Measurements from ENCODE around the gene KBTBD2. TPM values are rescaled to one million over a fixed set of nuclear protein-coding genes. Genes with fewer than 3 reads are reported as not detected.
"Not testable (repeated sequence)": the region's sequence is repeated elsewhere in the genome, so short reads cannot be mapped to it uniquely, and the experiment has no call there.

KBTBD2 gene
- total RNA-seq, 1 donor from 2014 or later = 23.9 TPM

DNA sequence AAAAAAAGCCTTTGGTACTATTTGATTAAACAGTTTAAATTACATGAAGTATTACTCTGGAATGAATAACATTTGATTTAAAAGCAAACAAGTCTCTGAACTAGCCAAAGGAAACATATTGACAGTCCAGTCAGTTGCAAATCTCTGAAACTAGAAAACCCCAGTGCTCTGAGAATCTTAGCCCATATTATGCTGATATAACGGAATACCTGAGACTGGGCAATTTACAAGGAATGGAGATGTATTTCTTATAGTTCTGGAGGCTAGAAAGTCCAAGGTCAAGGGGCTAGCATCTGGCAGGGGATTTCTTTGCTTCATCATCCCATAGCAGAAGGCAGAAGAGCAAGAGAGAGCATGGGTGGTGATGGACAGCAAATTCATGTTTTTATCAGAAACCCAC is 44.0 kb upstream of the KBTBD2 start:
- TF ChIP-seq, protein P1, sequence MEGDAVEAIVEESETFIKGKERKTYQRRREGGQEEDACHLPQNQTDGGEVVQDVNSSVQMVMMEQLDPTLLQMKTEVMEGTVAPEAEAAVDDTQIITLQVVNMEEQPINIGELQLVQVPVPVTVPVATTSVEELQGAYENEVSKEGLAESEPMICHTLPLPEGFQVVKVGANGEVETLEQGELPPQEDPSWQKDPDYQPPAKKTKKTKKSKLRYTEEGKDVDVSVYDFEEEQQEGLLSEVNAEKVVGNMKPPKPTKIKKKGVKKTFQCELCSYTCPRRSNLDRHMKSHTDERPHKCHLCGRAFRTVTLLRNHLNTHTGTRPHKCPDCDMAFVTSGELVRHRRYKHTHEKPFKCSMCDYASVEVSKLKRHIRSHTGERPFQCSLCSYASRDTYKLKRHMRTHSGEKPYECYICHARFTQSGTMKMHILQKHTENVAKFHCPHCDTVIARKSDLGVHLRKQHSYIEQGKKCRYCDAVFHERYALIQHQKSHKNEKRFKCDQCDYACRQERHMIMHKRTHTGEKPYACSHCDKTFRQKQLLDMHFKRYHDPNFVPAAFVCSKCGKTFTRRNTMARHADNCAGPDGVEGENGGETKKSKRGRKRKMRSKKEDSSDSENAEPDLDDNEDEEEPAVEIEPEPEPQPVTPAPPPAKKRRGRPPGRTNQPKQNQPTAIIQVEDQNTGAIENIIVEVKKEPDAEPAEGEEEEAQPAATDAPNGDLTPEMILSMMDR (IDR thresholded peaks at IDR 0.05) = no peak
- H3K4me1 Mint-ChIP-seq (ENCODE audit: low read depth) = peaks cover 33% of the 10 kb centered on the region
- no peak overlapping the region for H3K4me3 Mint-ChIP-seq (ENCODE audit: unreplicated experiment)
- no peak for DNase-seq (ENCODE audit: low spot score)
- H3K27me3 Mint-ChIP-seq (ENCODE audit: low read depth) = no peaks in the 10 kb centered on the region
- peaks cover 16% of the 10 kb centered on the region for H3K36me3 Mint-ChIP-seq (ENCODE audit: low read depth)
- H3K9me3 Mint-ChIP-seq (ENCODE audit: low read depth) = no peaks in the 10 kb centered on the region
- H3K27ac Mint-ChIP-seq (ENCODE audit: unreplicated experiment) = peak overlapping the region; percentile 63

DNA sequence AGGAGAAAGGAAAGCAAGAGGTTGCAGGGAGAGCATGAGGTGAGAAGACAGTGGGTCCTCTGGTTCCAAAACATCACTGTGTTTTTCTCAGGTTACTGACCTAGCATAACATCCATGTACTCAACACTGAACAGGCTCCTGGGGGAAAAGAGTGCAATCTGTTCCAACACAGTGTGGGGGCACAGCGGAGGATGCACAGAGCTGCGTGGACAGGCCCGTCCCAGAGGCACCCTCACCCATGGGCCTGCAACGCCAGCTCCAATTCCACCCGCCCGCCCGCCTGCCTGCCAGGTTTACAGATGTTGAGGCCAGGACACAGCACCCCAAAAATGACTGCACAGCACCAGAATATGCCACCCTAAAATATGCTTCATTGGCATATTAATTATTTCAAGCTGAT is 38.8 kb upstream of the KBTBD2 start:
- Mint-ChIP-seq H3K27ac (ENCODE audit: unreplicated experiment) (no peak overlapping the region), H3K27me3 (ENCODE audit: low read depth) (no peaks in the 10 kb centered on the region), H3K4me1 (ENCODE audit: low read depth) (peaks cover 2% of the 10 kb centered on the region), H3K36me3 (ENCODE audit: low read depth) (peaks cover 26% of the 10 kb centered on the region), H3K4me3 (ENCODE audit: unreplicated experiment) (no peak overlapping the region), H3K9me3 (ENCODE audit: low read depth) (no peaks in the 10 kb centered on the region)
- DNase-seq (ENCODE audit: low spot score) = no peak
- TF ChIP-seq, protein P1 (IDR thresholded peaks at IDR 0.05) = no peak

DNA sequence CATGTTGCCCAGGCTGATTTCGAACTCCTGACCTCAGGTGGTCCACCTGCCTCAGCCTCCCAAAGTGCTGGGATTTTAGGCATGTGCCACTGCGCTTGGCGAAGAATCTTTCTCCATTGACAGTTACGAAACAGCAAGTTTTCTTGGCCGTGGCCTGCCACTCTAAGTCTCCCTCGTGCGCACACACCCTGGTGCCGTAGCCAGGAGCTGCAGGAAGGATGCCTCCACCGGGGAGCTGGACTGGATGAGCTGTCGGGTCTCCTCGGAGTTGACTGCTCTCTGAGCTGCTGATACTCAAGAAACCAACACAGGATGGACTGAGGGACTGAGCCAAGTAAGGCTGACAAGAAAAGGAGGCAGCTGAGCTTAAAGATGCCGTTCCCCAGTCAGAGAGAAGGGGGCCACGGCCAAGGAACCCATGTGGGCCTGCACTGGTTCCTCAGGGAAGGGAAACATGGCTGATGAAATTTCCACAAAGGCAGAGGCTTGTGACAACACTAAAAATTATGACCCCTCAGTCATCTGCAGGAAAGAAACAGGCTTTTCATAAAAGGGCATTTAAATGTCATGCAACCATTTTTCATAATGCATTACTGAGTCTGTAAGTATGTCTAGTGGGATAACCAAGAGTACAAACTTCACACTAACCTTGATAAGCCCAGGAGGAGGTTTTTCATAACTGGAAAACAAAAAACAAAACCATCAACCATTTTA is 38.0 kb upstream of the KBTBD2 start:
- Mint-ChIP-seq H3K36me3 (ENCODE audit: low read depth) (peaks cover 26% of the 10 kb centered on the region), H3K4me3 (ENCODE audit: unreplicated experiment) (no peak overlapping the region), H3K27me3 (ENCODE audit: low read depth) (no peaks in the 10 kb centered on the region), H3K4me1 (ENCODE audit: low read depth) (no peaks in the 10 kb centered on the region), H3K9me3 (ENCODE audit: low read depth) (no peaks in the 10 kb centered on the region), H3K27ac (ENCODE audit: unreplicated experiment) (no peak overlapping the region)
- no peak for DNase-seq (ENCODE audit: low spot score)
- TF ChIP-seq, protein P1 (IDR thresholded peaks at IDR 0.05) = no peak

DNA sequence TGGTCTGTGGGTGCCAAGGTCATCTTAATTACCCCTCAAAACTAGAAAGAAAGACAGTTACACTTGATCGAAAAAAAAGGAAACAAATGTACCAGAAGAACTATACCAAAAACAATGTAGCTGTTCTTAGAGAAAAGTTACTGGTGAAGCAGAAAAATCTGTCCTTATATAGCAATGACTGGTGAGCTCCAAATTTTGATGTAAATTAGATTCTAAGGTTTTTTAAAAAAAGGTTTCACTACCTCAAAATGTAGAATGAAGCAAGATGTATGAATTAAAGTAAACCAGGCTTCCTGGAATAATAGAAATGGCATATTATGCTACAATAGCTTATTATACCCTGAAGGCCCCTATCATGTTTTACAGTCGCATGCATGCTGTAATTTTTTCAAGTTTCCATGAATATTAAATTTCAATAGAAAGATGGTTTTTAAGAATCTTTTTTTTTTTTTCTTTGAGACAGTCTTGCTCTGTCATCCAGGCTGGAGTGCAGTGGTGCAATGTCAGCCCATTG is 37.3 kb upstream of the KBTBD2 start:
- TF ChIP-seq, protein P1 (IDR thresholded peaks at IDR 0.05) = no peak
- no peaks in the 10 kb centered on the region for H3K4me1 Mint-ChIP-seq (ENCODE audit: low read depth)
- DNase-seq (ENCODE audit: low spot score) = no peak
- H3K27ac Mint-ChIP-seq (ENCODE audit: unreplicated experiment) = no peak overlapping the region
- H3K9me3 Mint-ChIP-seq (ENCODE audit: low read depth) = no peaks in the 10 kb centered on the region
- H3K36me3 Mint-ChIP-seq (ENCODE audit: low read depth) = peaks cover 25% of the 10 kb centered on the region
- H3K27me3 Mint-ChIP-seq (ENCODE audit: low read depth) = no peaks in the 10 kb centered on the region
- no peak overlapping the region for H3K4me3 Mint-ChIP-seq (ENCODE audit: unreplicated experiment)

DNA sequence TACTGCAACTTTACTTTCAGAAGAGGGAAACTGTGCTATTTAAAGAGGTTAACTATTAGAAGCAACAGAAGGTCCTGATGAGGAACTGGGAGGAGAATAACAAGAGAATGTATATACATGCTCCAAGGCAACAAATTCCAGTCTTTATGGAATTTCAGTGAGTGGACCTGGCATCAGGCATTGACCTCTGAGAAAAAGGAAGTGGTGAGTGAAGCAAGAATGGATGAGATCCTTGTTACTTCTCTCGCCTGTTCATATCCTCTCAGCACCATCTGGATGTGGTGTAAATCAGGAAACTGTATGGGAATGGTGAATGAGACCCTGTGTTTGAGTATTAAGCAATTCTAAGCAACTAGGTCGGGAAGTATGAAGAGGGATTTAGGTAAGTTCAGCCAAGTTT is 30.3 kb upstream of the KBTBD2 start:
- DNase-seq (ENCODE audit: low spot score) = no peak
- Mint-ChIP-seq H3K27me3 (ENCODE audit: low read depth) (no peaks in the 10 kb centered on the region), H3K27ac (ENCODE audit: unreplicated experiment) (no peak overlapping the region), H3K9me3 (ENCODE audit: low read depth) (no peaks in the 10 kb centered on the region), H3K4me1 (ENCODE audit: low read depth) (peaks cover 6% of the 10 kb centered on the region), H3K4me3 (ENCODE audit: unreplicated experiment) (no peak overlapping the region), H3K36me3 (ENCODE audit: low read depth) (peaks cover 24% of the 10 kb centered on the region)
- TF ChIP-seq, protein P1 (IDR thresholded peaks at IDR 0.05) = no peak

DNA sequence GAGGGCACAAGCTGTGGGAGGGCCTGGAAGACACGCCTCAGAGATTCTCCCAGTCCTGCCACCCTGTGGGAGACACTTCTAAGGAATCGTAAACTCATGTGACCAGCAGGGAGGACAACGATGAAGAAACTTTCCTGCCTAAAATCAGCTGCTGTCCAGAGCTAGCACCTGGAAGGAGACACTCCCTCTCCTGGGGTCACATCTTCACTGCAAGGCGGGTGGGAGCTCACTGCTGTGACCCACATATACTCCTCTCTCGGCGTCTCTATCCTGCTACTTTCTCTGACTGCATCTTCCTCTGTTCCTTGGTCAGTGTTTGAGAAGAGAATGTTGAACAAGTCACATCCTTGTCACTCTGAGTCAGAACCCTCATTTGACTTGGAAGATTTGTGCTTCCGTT is 25.4 kb upstream of the KBTBD2 start:
- not testable (repeated sequence) for H3K9me3 Mint-ChIP-seq (ENCODE audit: low read depth); H3K27ac Mint-ChIP-seq (ENCODE audit: unreplicated experiment); DNase-seq (ENCODE audit: low spot score); H3K27me3 Mint-ChIP-seq (ENCODE audit: low read depth); H3K4me1 Mint-ChIP-seq (ENCODE audit: low read depth); H3K4me3 Mint-ChIP-seq (ENCODE audit: unreplicated experiment)
- H3K36me3 Mint-ChIP-seq (ENCODE audit: low read depth) = peaks cover 34% of the 10 kb centered on the region
